NCI-H748 (cell line): ENCODE results near the gene KCNN1.
"Not testable (repeated sequence)": the region's sequence is repeated elsewhere in the genome, so short reads cannot be mapped to it uniquely, and the experiment has no call there.

Experiments used
- DNase-seq: peaks from one replicate; lab custom pipeline; 2025; ENCODE audit not compliant: unreplicated experiment; lab: John Stamatoyannopoulos, UW

The KCNN1 gene

DNA sequence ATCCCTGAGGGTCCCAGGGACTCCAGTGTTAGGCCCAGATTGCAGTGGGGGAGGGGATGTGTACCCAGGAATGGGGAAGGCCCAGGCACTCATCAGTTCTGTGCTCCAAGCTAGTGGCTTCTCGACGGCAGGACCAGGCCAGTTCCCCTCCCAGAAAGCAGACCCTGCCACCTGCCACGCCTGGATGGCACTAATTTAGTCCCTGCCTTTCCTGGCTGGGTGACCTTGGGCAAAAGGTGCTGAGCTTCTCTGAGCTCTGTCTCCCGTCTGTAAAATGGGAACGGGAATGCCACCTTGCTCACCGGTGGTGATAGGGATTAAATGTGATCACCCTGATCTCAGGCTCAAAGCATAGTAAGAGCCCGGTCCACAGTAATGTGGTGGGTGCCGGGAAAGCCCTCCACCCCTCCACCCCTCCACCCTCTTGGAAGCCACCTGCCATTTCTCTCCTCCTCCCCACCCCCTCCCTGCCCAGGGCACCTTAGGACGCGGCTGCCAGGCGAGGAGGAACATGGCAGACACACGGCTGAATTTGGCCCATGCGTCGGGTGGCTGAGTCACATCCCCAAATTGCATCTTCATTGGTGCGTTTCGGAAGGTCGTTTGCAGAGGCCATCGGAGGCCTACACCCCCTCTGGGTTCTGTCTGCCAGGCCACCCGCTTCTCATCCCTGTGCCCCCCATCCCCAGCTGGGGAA lies 2.3 kb downstream of the KCNN1 start:
- no peak for DNase-seq

DNA sequence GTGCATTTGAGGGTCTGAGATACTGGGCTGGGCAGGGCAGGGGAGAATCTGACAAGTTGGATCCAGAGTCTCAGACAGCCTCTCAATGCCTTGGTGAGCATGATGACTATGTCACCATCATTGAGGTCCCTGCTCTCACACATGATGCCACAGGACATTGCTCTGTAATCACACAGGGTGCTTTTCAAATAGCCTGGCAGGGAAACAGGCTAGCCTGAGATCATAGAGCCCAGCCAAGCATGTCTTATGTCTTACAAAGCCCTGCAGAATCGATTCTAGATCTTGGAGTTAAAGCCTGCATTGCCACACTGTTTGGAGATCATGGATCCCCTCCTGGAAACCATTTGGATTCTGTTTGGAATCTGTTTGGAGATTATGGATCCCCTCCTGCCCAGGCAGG lies 5.3 kb downstream of the KCNN1 start:
- DNase-seq: no peak

DNA sequence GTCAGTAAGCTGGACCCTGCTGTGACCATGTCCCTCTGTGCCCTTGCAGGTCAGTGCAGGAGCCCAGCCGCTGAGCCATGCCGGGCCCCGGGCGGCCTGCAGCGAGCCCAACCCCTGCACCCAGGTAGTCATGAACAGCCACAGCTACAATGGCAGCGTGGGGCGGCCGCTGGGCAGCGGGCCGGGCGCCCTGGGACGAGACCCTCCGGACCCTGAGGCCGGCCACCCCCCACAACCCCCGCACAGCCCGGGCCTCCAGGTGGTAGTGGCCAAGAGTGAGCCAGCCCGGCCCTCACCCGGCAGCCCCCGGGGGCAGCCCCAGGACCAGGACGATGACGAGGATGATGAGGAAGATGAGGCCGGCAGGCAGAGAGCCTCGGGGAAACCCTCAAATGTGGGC lies 6.9 kb downstream of the KCNN1 start:
- no peak for DNase-seq

DNA sequence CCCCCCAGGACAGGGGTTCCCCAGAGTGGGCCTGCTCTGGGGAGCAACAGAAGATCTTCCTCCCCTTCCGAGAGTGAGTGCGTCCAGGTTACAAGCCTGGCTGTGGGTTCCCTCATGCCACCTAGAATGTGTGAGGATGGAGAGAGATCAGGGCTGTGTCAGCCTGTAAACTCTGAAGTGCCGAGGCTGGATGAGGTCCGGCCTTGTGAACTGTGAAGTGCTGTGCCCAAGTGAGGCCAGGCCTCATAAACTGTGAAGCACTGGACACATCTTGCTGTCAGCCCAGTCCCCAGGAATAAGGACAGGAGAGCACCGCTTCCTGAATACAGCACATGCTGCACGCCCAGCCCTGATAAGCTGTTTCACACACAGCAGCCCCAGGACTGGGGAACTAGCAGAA lies 7.6 kb downstream of the KCNN1 start:
- DNase-seq: no peak

DNA sequence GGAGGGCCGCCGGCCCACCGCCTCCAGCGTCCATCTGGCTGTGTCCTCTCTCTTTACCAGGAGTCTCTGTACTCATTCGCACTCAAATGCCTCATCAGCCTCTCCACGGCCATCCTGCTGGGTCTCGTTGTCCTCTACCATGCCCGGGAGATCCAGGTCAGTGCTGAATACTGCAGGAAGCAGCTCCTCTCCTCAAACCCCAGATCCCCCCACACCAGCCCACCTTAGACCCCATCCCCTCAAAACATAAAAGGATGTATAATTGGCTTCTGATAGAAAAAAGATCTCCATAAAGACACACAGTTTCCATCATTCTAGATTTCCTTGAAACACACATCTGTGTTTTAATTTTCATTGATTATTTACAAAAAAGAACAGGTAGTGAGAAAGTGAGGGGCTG lies 8.1 kb downstream of the KCNN1 start:
- no peak for DNase-seq

DNA sequence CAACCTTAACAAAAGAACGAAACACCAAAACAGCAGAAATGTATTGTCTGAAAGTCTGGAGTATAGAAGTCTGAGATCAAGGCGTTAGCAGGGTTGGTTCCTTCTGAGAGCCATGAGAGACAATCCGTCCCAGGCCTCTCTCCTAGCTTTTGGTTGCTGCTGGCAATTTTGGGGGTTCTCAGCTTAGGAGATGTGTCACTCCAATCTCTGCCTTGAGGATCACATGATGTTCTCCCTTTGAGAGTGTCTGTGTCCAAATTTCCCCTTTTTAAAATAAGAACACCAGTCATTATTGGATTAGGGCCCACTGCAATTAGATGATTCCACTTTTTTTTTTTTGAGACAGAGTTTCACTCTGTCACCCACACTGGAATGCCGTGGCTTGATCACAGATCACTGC lies 10.1 kb downstream of the KCNN1 start:
- DNase-seq: no peak

DNA sequence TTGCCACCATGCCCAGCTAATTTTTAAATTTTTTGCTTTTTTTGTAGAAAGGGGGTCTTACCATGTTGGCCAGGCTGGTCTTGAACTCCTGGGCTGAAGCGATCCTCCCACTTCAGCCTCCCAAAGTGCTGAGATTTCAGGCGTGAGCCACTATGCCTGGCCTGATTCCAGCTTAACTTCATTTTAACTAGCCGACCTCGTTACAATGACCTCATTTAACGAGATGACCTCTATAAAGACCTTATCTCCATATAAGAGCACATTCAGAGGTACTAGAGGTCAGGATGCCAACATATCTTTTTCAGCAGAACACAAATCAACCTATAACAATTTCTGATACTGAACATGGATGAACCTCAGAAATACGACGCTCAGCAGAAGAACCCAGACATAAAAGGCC lies 10.6 kb downstream of the KCNN1 start:
- DNase-seq: no peak

DNA sequence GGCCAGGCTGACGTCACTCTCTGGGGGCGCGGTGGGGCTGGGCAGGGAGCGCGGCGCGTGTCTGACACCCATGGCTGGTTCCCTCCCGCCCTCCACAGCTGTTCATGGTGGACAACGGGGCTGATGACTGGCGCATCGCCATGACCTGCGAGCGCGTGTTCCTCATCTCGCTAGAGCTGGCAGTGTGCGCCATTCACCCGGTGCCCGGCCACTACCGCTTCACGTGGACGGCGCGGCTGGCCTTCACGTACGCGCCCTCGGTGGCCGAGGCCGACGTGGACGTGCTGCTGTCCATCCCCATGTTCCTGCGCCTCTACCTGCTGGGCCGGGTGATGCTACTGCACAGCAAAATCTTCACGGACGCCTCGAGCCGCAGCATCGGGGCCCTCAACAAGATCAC lies 14.7 kb downstream of the KCNN1 start:
- no peak for DNase-seq

DNA sequence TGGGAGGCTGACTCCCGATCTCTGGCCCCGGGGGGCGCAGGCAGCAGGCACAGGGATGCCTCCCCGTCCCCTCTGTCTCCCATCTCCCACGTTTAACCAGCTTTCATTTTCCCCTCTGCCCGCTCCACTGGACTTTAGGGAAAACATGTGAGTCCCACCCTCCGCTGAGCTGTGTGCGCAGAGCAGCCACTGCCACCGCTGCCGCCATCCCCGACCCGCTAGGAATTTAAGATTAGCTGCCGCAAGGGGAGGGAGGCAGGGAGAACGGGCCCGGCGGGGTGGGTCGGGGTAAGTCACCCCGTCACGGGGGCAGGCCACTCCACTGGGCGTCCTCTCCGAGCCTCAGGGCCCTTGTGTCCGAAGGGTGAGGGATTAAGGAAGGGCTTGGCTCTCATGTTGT lies 15.5 kb downstream of the KCNN1 start:
- no peak for DNase-seq

DNA sequence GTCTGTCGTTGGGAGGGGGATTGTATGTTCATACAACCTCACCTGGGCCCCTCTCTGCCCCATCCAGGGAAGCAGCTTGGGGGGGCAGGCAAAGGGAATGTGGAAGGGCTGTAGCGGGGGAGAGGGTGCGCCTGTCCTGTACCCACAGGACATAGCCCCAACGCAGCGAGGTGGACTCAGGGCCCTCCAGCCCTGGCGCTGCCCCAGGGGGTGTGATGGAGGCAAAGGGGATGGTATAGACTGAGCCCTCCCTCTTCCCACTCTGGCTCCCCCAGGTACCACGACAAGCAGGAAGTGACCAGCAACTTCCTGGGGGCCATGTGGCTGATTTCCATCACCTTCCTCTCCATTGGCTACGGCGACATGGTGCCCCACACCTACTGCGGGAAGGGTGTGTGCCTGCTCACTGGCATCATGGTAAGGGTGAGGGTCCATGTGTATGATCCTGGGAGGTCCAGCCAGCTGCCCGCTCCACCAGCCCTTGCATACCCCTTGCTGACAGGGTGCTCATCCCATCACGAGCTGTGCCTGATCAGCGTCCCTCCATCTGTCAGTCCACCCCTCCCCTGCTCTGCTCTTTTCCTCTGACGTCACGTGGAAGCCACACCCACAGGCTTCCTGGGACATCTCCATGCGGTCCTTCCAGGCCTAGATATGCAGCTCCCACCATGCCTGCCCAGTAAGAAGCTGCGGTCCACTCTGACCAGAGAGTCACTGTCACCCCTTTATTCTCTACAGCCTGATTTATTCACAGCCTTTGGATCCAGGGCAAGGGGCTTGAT lies 18.3 kb downstream of the KCNN1 start:
- no peak for DNase-seq

DNA sequence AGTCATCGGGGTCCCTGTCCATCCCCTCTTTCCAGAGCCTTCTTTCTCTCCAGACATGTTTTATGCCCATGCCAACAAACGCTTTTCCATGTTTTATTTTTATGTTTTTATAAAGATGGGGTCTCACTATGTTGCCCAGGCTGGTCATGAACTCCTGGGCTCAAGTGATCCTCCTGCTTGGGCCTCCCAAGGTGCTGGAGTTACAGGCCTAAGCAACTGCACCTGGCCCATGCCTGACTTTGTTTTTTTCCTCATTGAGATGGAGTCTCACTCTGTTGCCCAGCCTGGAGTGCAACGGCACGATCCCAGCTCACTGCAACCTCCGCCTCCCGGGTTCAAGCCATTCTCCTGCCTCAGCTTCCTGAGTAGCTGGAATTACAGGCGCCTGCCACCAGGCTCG lies 19.7 kb downstream of the KCNN1 start:
- not testable (repeated sequence) for DNase-seq

DNA sequence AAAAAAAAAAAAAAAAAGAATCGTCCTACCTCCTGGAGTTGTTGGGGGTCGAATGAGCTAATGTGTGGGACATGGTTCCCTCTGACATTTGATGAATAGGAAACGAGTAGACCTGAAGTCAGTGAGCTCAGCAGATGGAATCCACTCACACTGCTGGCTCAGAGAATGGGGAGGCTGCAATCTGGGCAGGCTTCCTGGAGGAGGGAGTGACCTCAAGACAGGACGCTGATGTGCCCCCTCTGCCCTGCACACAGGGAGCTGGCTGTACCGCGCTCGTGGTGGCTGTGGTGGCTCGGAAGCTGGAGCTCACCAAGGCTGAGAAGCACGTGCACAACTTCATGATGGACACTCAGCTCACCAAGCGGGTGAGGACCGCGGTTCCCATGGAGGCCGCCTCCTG lies 21.3 kb downstream of the KCNN1 start:
- DNase-seq: no peak

DNA sequence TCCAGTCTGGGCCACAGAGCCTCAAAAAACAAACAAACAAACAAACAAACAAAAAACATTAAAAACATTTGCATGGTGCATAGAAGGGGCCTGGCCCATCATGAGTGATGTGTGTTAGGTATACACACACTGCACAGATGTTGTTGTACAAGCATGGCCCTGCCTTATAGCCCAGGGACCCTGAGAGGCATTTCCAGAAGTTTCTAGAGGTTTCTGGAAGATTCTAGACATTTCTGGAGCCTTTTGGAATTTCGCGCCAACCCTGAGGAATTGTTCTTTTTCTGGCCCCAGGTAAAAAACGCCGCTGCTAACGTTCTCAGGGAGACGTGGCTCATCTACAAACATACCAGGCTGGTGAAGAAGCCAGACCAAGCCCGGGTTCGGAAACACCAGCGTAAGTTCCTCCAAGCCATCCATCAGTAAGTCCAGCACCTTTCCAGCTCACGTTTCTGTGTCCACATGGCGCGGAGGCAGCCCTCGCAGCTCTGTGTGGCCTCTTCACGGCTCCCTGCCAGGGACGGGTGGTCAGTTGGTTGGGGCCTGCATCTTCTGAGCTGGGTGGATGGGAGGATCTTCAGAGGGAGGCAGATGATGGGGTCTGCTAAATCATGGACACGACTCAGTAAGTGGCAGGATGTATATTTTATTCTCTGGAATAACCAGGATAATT lies 22.7 kb downstream of the KCNN1 start:
- DNase-seq: no peak

DNA sequence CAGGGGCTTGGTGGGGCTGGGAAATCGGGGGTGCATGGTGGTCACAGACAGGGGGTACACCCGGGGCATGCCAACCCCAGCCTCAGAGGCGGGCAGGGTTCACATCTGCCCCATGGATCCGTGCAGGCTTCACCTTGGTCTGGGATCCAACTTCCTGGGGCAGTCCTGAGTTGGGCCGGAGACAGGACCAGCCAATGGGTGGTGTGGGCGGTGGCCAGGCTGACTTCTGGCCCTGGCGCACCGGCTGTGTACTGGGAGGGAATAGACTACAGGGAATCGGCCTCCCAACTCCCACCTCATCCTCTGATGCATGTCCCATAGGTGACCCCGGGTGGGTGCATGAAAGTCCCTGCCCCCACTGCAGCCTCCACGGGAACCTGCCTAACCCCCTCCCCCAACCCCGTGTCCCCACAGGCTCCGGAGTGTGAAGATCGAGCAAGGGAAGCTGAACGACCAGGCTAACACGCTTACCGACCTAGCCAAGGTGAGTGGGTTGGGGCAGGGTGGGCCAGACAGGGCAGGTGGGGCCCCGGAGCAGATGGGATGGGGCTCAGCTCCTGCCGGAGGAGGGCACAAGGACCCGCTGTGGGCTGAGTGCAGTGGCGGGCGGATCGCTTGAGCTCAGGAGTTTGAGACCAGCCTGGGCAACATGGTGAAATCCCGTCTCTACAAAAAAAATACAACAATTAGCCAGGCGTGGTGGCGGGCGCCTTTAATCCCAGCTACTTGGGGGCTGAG lies 26.3 kb downstream of the KCNN1 start:
- DNase-seq: no peak

DNA sequence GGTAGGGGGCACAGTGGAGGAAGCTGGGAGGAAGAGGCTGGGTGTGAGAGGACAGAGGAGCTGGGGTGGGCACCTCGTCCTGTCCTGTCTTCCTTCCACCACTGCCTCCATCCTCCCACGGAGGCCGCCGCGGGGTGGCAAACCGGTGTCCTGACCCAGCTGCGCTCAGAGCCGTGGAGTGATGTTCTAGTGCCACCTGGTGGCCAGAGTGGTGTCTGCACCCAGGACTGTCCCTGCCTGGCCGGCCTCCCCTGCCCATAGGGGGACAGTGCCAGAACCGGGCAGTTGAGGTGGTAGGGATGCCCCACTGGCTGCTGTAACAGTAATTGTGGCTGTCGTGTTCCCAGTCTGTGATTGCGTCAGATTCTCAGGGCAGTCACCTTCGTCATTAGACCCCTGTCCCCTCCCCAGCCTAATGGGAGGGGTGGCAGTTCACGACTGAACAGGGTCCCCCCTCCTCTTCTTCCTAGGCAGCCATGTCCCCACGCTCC lies 30.0 kb downstream of the KCNN1 start:
- peak; percentile 52 for DNase-seq

DNA sequence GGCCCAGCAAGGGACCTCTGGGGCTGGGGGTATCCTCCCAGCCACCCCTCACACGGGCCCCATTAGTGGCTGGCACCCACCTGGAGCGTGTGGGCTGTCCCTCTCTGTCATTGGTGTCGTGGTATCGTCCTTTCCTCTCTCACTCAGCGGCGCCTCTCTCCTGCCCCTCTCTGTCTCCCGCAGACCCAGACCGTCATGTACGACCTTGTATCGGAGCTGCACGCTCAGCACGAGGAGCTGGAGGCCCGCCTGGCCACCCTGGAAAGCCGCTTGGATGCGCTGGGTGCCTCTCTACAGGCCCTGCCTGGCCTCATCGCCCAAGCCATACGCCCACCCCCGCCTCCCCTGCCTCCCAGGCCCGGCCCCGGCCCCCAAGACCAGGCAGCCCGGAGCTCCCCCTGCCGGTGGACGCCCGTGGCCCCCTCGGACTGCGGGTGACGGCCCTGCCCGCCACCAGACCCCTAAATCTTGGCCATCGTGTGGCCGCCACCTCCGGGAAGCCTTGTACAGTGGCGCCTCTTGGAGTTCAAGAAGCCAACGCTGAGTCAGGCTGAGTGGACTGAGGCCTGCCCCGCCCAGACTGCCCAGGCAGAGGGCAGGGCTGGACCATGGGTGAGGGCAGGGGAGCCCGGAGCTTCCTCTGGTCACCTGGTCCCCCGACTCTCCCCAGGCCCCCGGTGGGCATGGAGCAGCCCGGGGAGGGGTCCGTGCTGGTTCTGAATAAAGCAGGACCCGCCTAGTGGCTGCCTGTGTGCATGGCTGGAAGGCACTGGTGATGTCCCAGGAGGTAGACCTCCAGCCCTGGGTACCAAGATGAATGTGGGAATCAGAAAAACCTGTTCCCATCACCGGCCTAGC lies 31.3 kb downstream of the KCNN1 start:
- DNase-seq: no peak

DNA sequence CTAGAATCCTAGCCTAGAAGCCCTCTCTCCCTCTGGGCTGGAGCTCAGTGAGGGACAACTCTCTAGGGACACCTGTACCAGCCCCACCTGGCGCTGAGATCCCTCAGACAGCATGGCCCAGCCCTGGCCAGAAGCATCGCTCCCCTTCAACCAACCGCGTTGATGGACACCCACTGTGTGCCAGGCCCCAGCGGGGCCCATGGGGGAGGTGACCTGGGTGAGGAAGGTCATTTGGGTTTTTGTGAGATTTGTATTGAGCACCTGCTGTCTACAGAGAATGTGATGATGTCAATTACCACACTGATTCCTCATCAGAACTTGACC lies 31.9 kb downstream of the KCNN1 start:
- DNase-seq: no peak

DNA sequence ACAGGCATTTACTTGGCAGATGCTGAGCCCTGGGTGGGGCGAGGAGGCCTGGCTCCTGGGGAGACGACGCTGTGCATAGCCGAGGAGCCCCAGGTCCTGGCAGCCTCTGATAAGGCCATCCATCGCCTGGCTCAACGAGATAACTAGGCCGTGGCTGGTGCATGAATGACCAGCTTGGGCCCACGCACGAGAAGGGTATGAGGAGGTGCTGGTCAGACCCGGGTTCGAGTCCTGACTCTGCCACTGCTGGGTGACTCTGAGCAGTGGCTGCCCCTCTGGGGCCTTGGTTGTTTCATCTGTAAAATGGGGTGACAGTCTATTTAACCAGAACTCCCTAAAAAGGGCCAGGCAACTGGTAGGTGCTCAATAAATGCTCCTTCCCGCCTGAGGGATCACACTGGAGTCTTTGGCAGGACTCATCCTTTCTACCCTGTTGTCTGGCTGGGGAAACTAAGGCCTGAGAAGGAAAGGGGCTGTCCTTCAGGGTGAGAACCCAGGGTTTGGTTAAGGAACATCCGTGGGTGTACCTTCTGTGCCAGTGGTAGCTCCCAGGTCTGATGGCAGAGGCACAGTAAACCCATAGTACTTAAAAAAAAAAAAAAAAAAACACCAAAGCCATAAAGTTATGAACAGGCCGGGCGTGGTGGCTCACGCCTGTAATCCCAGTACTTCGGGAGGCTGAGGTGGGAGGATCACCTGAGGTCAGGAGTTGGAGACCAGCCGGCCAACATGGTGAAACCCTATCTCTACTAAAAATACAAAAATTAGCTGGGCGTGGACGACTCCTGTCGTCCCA lies 33.0 kb downstream of the KCNN1 start:
- no peak for DNase-seq

DNA sequence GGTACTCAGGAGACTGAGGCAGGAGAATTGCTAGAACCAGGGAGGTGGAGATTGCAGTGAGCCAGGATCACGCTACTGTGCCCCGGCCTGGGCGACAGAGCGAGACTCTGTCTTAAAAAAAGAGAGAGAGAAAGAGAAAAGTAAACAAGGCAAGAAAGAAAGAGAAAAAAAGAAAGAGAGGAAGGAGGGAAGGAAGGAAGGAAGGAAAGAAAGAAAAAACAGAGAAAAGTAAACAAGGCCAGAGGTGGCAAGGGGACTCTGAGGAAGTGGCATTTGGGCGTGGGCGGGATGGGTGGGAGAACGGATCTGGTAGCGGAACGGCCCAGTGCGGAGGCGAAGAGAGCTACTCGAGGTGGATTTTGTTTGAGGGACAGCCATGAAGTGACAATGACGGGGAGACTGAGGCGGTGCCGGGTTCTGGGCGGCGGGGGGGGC lies 33.6 kb downstream of the KCNN1 start:
- no peak for DNase-seq
